T follicular helper cell (primary cell): Measurements from ENCODE around the gene AQP1.

ENCODE experiments used
- DNase-seq: peaks from one replicate; pipeline ENCODE4 v3.0.0-alpha.2; 2020; ENCODE audit warnings: low read depth

AQP1 gene

DNA sequence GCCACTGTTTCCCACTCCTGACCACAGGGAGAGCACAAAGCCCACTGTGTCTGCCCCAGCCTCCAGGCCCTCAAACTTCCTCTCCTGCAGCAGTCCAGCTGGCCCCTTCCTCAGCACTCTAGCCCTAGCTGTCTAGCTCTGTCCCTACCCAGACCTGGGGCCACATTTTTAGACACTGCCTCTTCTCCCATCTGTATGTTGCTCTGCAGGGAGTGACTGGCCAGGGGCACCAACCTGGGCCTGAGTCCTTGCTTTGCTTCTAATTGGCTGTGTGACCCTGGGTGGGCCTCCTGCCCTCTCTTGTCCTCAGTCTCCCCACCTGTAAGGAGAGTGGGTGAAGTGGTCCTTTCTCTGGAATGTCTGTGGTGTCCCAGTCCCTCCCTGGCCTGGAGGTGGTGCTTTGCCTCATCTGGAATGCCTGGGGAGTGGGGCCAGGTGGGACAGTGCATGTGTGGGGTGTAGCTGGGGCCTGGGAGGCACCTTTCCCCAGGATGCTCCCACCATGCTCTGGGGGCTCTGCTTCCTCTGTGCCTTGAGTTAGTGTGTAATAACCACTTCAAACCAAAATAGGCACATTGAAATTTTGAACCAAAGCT, 25.1 kb downstream of the AQP1 start:
- no peak for DNase-seq

DNA sequence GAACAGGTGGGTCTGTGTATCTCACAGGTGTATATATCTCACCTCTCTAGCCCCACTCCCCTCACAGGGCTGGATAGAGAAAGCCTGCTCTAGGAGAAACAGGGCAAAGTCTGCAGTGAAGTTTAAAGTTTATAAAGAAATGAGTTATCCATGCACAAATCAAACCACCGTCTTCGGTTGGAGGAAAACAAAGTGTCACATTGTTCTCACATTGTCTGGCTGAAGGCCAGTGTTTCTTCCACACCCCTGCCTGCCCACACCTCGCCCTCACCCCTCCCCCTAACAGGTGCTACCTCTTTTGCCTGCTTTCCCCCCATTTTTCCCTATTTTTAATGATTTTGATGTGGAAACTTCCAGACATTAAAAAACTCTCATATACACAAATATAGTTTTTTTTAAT, 25.8 kb downstream of the AQP1 start:
- no peak for DNase-seq

DNA sequence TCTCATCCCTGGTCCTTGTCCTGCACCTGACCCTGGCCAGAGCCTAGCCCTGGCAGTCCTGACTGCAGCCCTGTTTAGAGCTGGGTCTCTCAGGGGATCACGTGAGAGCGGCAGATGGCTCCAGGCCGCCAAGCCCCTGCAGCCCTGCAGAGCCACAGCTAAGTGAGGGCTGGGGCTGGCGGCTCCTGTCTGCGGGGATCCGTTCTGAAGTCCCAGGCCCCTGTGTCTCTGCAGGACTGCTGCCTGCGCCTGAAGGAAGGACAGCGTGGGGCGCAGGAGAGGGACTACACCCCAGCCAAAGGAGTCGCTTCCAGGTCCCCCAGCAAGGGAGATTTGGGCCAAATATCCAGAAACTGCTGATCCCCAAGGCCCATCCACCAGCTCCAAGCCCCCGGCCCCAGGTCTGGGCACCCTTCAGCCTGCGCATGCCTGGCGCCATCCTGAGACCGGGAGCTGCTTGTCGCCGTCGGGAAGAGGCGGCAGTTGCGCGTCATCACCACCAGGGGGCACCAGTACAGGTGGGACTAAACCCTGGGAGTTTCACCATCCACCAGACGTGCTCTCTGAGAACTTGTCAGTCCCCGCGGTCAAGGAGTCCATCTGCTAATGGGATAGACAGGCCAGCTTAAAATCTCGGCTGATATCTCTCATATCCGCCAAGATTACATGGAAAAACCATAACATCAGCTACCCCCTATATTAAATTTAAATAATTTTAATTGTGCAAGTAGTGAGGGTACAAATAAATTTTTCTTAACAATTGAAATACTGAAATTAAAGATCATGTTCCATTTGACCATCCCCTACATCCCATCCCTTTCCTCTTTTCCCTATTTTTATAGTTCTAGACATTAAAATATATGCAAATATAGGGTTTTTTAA, 27.0 kb downstream of the AQP1 start:
- peak; percentile 36 for DNase-seq

DNA sequence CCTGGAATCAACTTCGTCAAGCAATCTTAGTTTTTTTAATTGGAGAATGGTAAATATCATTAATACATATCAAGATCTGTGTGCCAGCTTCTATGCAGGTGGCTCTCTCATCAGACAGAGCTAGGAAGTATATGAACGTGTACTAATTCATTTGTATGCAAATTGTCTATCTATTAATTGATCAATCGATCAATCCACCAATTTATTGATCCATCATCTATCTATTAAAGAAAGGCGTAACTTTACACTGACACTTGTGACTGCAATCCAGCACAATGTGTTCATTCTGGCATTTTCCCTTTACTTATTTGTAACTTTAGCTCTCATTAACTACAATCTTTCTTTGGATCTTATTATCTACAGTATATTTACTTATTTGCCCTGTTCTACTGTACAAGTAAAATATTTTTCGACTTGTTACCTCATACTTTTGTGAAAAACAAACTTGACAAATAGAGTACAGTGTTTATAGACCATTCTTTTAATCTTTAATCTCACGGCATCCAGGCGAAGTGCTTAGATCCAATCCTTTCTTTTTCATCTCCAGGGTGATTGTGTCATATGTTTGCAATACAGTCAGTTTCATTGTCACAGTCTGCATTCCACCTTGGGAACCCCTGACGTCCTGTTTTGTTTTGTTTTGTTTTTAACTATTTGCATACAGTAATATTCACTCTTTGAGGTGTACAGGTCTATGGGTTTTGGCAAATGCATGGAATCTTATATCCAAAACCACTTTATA, 30.1 kb downstream of the AQP1 start:
- DNase-seq, result no peak

GRCh38 chr7:30950197-30950596, 38.5 kb downstream of the AQP1 start:
- no peak for DNase-seq

GRCh38 chr7:30954914-30955313, 43.3 kb downstream of the AQP1 start:
- DNase-seq, result no peak

- DNase-seq, result no peak
Measured at GRCh38 chr7:30956704-30957103, 45.1 kb downstream of the AQP1 start.

GRCh38 chr7:30963842-30964241, 52.2 kb downstream of the AQP1 start, which contains the start of gene GHRHR:
Gene GHRHR (plus strand): TSS chr7:30963953. CDS start chr7:30964069, 116 bp downstream.
- DNase-seq, result no peak

DNA sequence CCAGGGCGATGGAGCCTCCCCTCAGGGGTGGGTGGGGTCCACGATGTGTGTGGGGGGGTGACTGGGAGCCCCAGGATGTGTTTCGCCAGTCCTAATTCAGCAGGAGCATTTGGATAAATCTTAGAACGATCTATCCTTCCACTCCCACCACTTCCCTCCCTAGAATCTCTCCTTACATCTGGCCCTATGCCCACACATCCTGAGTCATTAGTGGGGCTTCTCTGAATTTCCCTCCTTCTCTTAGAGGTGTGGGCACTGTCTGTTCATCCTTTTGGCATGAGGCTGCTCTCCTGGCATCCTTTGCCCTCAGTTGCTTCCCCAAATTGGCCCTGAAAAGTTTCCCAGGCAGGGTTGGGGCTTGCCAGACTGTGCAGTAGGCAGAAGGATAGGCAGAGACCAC, 53.7 kb downstream of the AQP1 start:
- DNase-seq, result no peak

DNA sequence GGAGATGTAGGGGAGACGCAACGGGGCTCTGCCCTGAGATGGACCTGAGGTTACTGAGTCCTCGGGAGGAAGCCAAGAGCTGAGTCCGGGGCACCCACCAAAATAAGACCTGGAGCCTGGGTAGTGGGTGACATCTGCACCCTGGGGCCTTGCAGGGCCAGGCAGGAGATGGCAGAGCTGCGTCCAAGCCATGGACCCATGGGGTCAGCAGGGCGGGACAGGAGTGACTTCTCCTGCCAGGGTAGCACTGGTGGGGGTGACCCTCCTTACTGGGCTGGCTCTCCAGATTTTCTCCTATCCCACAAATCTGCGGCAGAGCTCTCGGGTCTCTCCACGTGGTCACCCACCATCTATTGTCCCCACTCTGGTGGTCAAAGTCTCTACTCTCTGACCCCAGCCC, 54.2 kb downstream of the AQP1 start:
- DNase-seq, result no peak

DNA sequence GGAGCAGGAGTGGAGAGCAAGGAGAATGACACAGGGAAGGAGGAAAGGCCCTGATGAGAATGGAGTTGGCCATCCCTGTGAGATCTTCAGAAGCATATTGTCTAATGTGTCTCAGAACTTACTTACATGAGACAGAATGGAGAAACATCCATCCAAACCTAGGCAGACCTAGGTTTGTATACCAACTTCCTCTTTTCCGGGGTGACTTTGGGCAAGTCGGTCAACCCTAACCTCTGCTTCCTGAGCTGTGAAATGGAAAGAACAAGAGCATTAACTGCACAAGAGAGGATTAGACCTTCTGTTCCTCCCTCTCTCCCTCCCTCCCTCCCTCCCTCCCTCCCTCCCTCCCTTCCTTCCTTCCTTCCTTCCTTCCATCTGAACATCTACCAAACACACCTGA, 56.6 kb downstream of the AQP1 start:
- DNase-seq, result no peak

GRCh38 chr7:30968747-30969603, 57.3 kb downstream of the AQP1 start:
- DNase-seq, result no peak

GRCh38 chr7:30969604-30969970, 57.9 kb downstream of the AQP1 start:
- DNase-seq, result no peak

- DNase-seq, result no peak
Measured at GRCh38 chr7:30970074-30970473, 58.4 kb downstream of the AQP1 start.

- DNase-seq, result no peak
Measured at GRCh38 chr7:30970594-30971094, 59.0 kb downstream of the AQP1 start.

DNA sequence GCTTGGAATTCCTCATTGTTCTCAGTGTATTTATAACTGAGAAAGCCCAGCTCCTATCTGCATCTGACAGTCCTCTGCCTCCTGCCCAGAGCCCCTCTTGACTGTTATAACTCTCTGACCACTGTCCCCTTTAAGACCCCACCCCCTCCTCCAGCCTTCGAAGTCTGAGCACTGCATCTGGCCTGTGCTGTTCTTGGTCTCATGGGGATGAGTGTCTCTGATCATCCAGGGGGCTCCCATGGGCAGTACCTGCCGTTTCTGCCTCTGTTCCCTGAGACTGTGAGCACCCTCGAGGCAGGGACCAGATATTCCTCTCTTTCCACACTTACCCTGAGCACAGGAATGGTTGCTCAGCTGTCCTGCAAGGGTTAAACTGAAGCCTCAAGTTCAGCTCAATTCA, 59.8 kb downstream of the AQP1 start:
- DNase-seq, result no peak

DNA sequence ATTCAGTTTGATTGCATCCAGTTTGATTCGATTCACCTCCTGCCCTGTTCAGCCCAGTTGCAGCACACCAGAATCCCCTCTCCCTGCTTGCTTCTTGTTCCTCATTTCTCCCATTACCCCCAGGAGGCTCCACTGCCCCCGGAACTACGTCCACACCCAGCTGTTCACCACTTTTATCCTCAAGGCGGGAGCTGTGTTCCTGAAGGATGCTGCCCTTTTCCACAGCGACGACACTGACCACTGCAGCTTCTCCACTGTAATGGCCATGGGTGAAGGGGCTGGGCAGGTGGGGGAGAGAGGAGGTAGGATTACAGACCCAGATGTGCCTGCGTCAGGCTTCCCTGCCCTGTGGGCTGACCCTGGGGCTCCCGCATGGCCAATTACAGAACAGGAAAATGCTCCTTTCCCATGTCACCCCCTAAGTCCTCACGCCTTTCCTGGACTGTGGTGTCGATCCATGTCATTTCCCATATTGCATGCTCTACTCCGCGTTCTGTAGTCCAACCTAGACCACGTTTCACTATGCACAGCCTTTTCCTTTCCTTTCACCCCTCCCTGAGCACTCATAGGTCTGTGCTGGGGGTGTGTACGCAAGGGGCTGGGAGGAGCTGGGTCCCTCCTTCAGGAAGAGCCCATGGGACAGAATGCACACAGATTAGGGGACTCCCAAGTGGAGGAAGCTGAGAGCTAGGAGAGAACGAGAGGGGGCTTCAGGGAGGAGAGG, 60.3 kb downstream of the AQP1 start:
- no peak for DNase-seq

DNA sequence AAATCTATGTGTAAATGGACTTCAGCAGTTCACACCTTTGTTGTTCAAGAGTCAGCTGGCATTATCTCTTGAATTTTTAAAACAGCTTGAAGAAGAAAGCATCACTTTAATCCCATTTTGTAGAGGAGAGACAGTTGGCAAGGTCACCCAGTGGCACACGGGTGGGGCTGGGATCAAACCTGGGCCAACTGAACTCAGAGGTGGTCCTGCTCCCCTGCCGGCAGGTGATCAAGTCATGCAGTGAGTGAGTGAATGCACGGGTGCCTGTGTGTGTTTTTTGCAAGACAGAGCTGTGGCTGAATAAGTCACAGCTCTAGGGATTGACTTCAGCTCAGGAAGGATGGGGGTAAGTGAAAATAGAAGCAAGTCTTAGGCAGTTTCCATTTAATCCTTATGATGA, 61.6 kb downstream of the AQP1 start:
- no peak for DNase-seq

DNA sequence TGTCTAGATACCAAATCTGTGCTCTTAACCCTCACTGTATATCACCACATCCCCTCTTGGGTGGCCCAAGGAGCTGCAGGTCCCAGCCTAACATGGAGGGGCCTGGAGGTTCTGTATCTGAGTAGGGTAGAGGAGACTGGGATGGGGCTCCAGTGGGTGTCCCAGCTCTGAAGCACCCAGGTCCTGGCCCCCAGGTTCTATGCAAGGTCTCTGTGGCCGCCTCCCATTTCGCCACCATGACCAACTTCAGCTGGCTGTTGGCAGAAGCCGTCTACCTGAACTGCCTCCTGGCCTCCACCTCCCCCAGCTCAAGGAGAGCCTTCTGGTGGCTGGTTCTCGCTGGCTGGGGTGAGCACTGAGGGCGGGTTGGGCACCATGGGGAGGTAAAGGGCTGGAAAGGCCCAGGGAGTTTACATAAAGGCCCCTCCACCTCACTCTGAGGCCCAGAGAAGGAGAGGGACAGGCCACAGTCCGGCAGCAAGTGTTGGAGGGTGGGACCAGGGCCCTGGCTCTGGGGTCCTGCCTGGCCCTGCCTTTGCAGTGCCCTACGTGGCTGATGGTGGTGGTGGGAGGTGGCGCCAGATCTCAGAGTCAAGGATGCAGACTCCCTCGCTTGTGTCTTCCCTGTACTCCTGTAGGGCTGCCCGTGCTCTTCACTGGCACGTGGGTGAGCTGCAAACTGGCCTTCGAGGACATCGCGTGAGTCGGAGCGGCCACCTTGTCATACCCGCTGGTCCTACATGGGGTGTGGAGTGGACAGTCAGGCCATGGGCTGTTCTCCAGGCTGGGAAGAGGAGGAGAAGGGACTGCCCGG, 62.3 kb downstream of the AQP1 start:
- DNase-seq, result no peak

DNA sequence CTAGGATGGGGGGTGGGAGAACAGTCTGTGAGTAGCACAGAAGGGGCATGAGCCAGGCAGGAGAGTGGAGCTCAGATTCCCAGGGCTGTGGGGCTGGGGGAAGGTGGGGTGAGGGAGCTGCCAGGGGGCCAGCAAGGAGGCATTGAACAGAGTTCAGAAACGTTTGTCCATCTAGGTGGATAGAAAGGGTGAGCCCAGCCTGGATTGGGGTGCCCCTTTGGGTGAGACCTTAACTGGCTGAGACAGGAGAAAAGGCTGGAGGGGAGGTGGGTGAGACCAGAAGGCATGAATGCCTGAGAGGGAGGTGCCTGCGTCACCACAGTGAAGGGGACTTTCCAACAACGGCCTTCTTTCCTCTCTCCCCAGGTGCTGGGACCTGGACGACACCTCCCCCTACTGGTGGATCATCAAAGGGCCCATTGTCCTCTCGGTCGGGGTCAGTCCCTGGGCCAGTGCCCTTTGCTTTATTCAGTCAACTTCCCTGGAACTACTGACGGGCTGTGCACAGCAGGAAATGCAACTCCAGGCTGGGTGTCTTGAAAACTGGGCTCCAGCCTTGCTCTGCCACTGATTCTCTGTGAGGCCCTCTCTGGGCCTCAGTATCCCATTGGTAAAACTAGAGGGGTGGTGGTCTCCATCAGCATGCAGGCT, 63.1 kb downstream of the AQP1 start:
- DNase-seq, result no peak
